Right lobe of liver (tissue), 6 donors: ENCODE data around the gene GLYR1. TPM values are rescaled to one million over a fixed set of nuclear protein-coding genes. Genes with fewer than 3 reads are reported as not detected.

Source experiments
- ATAC-seq, 4 donors: fragments of 200-7000 bp; cut with Tn5 transposase; one replicate each; pipeline ENCODE4 v1.9.1; 2020; ENCODE audit warnings: mild to moderate bottlenecking in 4 of 4, moderate library complexity in 4 of 4
- DNase-seq, 3 donors: peaks; one replicate each; pipeline ENCODE4 v3.0.0-alpha.2; 2020
- H3K27ac ChIP-seq, 3 donors: fragments of 200-600 bp; one replicate each; pipeline ENCODE4 v1.8.0; 2022
- H3K27me3 ChIP-seq, 2 donors: fragments of 200-600 bp; one replicate each; pipeline ENCODE4 v1.8.0; 2022
- H3K36me3 ChIP-seq, 4 donors: fragments of 200-600 bp; sonication (generic) in 1 of 4; one replicate each; pipeline versions ENCODE4 v1.5.1 to v1.8.0; 2017 to 2022; ENCODE audit warnings: control low read depth in 1 of 4
- H3K4me1 ChIP-seq, 4 donors: fragments of 200-600 bp; sonication (generic) in 1 of 4; one replicate each; pipeline versions ENCODE4 v1.5.1 to v1.8.0; 2017 to 2022; ENCODE audit warnings: control low read depth in 1 of 4
- H3K4me3 ChIP-seq, 3 donors: fragments of 200-600 bp; one replicate each; pipeline ENCODE4 v1.8.0; 2022
- H3K9me3 ChIP-seq, 4 donors: fragments of 200-600 bp; sonication (generic) in 1 of 4; one replicate each; pipeline versions ENCODE4 v1.5.1 to v1.8.0; 2017 to 2022; ENCODE audit warnings: control low read depth in 1 of 4
- CTCF ChIP-seq, 4 donors: fragments of 200-600 bp in 3 of 4; fragments of 450-650 bp in 1 of 4; IDR thresholded peaks; one replicate each; pipeline versions ENCODE4 v1.5.1 to v1.8.0; 2016 to 2022; ENCODE audit warnings: antibody characterized with exemption in 4 of 4, mild to moderate bottlenecking in 2 of 4
- POLR2A ChIP-seq: fragments of 450-650 bp; IDR thresholded peaks from one replicate; pipeline ENCODE4 v1.6.1; 2017; ENCODE audit warnings: antibody characterized with exemption, mild to moderate bottlenecking
- WGBS: methylation state at CpG from one replicate; pipeline ENCODE4 v1.1.6; 2018; ENCODE audit warnings: low coverage, low lambda C conversion rate; ENCODE audit not compliant: insufficient coverage; ENCODE audit errors: missing lambda C conversion rate; 5-methylcytosine and 5-hydroxymethylcytosine counted together
- intact Hi-C, 2 donors: fragments of 100-400 bp; cut with DNase I; formaldehyde crosslinking; loops; one replicate each; pipeline versions ENCODE4 v1.11.2 to v1.14.1; 2022
- total RNA-seq, 6 experiments: library from RNA; depleted of rRNA in 2 of 6; stranded (reverse); fragments of >200 nt in 2 of 6; fragmentation: NEBNext Ultra II Directional in 3 of 6; extraction: Animal tissue kit (Norgen Biotek cat#: 25700) in 3 of 6; gene quantifications; one replicate each; pipeline versions ENCODE4 v1.1.0 to v1.2.4, GENCODE V29; 2016 to 2023
- donor health status: DM: no; HTN: yes; CAD: no.
- donor health status: DM: no; HTN: no; CAD: no.
- donor health status: DM: no; HTN: no; CAD: no.
- donor health status: DM: no; HTN: yes; CAD: no.
- donor health status: DM: no; HTN: yes; CAD: no.

The GLYR1 gene
- total RNA-seq, 6 experiments from 2014 or later, result 33.1 to 55.2 (median 51.2) TPM

GRCh38 chr16:4790261-4790660 lies 56.8 kb downstream of the GLYR1 start:
- no peak overlapping the region for H3K27ac ChIP-seq

GRCh38 chr16:4788910-4789309 lies 58.2 kb downstream of the GLYR1 start:
- no peak overlapping the region for H3K4me3 ChIP-seq
- no peak overlapping the region for H3K27ac ChIP-seq
- H3K9me3 ChIP-seq, result no peaks in the 10 kb centered on the region
- DNase-seq, result no peak
- intact Hi-C loops, result no loop called here
- H3K4me1 ChIP-seq, result peaks cover 0 to 14% (median 0%) of the 10 kb centered on the region in 4 donors
- no peaks in the 10 kb centered on the region for H3K27me3 ChIP-seq
- TF ChIP-seq POLR2A (no peak), CTCF (IDR thresholded peaks at IDR 0.05) (no peak)
- WGBS, result 73% methylated on average over 6 of the region's 7 CpGs
- ATAC-seq, result no peak
- no peaks in the 10 kb centered on the region for H3K36me3 ChIP-seq

More at GRCh38 chr16:4790261-4790660, 56.8 kb downstream of the GLYR1 start:
- WGBS, result 83% methylated on average over 9 of the region's 10 CpGs
- TF ChIP-seq CTCF (IDR thresholded peaks at IDR 0.05) (no peak), POLR2A (no peak)
- Histone ChIP-seq H3K4me3 (no peak overlapping the region), H3K36me3 (no peaks in the 10 kb centered on the region), H3K4me1 (peaks cover 0 to 14% (median 0%) of the 10 kb centered on the region in 4 donors), H3K9me3 (no peaks in the 10 kb centered on the region), H3K27me3 (no peaks in the 10 kb centered on the region)
- ATAC-seq (no peak), DNase-seq (no peak)
- intact Hi-C loops, result no loop called here

- no peak overlapping the region for H3K27ac ChIP-seq
- DNase-seq, result no peak
- WGBS, result 0% methylated on average over 1 of the region's 9 CpGs
- TF ChIP-seq POLR2A (no peak), CTCF (IDR thresholded peaks at IDR 0.05) (no peak)
- intact Hi-C loops, result no loop called here
- H3K27me3 ChIP-seq, result no peaks in the 10 kb centered on the region
- no peak overlapping the region for H3K4me3 ChIP-seq
- ATAC-seq, result peak; percentile 38 to 83 (median 71)
- peaks cover 0 to 14% (median 0%) of the 10 kb centered on the region in 4 donors for H3K4me1 ChIP-seq
- H3K36me3 ChIP-seq, result no peaks in the 10 kb centered on the region
- no peaks in the 10 kb centered on the region for H3K9me3 ChIP-seq
Observed at GRCh38 chr16:4788489-4788889, 58.6 kb downstream of the GLYR1 start.

- H3K9me3 ChIP-seq, result no peaks in the 10 kb centered on the region
- TF ChIP-seq POLR2A (no peak), CTCF (IDR thresholded peaks at IDR 0.05) (no peak)
- peaks cover 0 to 14% (median 0%) of the 10 kb centered on the region in 4 donors for H3K4me1 ChIP-seq
- no peaks in the 10 kb centered on the region for H3K27me3 ChIP-seq
- H3K4me3 ChIP-seq, result no peak within 1 kb of the TSS
- WGBS, result 78% methylated on average over 7 of the region's 14 CpGs
- no peaks in the 10 kb centered on the region for H3K36me3 ChIP-seq
- ATAC-seq (peak; percentile 13 to 36 (median 24)), DNase-seq (no peak)
- H3K27ac ChIP-seq, result no peak within 1 kb of the TSS
- intact Hi-C loops, result no loop called here
Observed at GRCh38 chr16:4787627-4788482, 59.2 kb downstream of the GLYR1 start, which contains the start of gene SEPTIN12. Gene SEPTIN12 (minus strand): TSS chr16:4788345. CDS start chr16:4787645, 700 bp downstream.
